Breast epithelium (tissue), 4 donors: Measurements from ENCODE around the gene ALKBH2. TPM values are rescaled to one million over a fixed set of nuclear protein-coding genes. Genes with fewer than 3 reads are reported as not detected.
A peak's percentile ranks its signal among the peaks of the same experiment; 100 is the strongest.

Experiments used
- DNase-seq, 2 donors: peaks; one replicate each; pipeline ENCODE4 v3.0.0-alpha.2; 2019; ENCODE audit warnings: low spot score in 2 of 2
- H3K27ac ChIP-seq, 2 donors: fragments of 200-600 bp; sonication (generic) in 1 of 2; one replicate each; pipeline ENCODE4 v1.5.1; 2016 to 2019; ENCODE audit warnings: mild to moderate bottlenecking in 1 of 2
- H3K27me3 ChIP-seq, 2 donors: fragments of 200-600 bp; sonication (generic) in 1 of 2; one replicate each; pipeline versions ENCODE4 v1.5.1 to v1.6.0; 2017 to 2019; ENCODE audit warnings: control low read depth in 1 of 2, mild to moderate bottlenecking in 1 of 2
- H3K36me3 ChIP-seq: fragments of 200-600 bp; one replicate; pipeline ENCODE4 v1.5.1; 2019
- H3K4me1 ChIP-seq, 2 donors: fragments of 200-600 bp; sonication (generic); one replicate each; pipeline ENCODE4 v1.5.1; 2016 to 2019; ENCODE audit warnings: control low read depth in 1 of 2
- H3K4me3 ChIP-seq, 3 donors: fragments of 200-600 bp; sonication (generic); 1 replicate in 2 of 3; 2 replicates in 1 of 3; pipeline ENCODE4 v1.5.1; 2016 to 2019; ENCODE audit warnings: mild to moderate bottlenecking in 3 of 3, moderate library complexity in 2 of 3
- H3K9me3 ChIP-seq, 2 donors: fragments of 200-600 bp; sonication (generic) in 1 of 2; one replicate each; pipeline ENCODE4 v1.5.1; 2016 to 2019; ENCODE audit warnings: control low read depth in 1 of 2
- CTCF ChIP-seq, 3 donors: fragments of 450-650 bp; IDR thresholded peaks; one replicate each; pipeline ENCODE4 v1.5.1; 2016 to 2017; ENCODE audit warnings: antibody characterized with exemption in 3 of 3, mild to moderate bottlenecking in 3 of 3, moderate library complexity in 3 of 3
- POLR2A ChIP-seq: fragments of 450-650 bp; IDR thresholded peaks from one replicate; pipeline ENCODE4 v1.6.1; 2016; ENCODE audit warnings: antibody characterized with exemption, mild to moderate bottlenecking, moderate library complexity
- POLR2AphosphoS5 ChIP-seq, 3 donors: sonication (generic); formaldehyde crosslinking; IDR thresholded peaks; one replicate each; pipeline ENCODE4 v1.6.1; 2017; ENCODE audit warnings: antibody characterized with exemption in 3 of 3
- intact Hi-C: fragments of 100-400 bp; cut with DNase I; formaldehyde crosslinking; loops from one replicate; pipeline ENCODE4 v1.15.1; 2023; ENCODE audit warnings: low total_unique reads
- total RNA-seq, 3 donors: library from RNA; depleted of rRNA; stranded (reverse); fragments of >200 nt; gene quantifications; one replicate each; pipeline ENCODE4 v1.1.0, GENCODE V29; 2016

The ALKBH2 gene
- total RNA-seq, 3 donors from 2014 or later, result 18.9 to 27.2 (median 18.9) TPM

- H3K4me1 ChIP-seq, result peaks cover 0 to 6% of the 10 kb centered on the region in 2 donors
- H3K36me3 ChIP-seq, result no peaks in the 10 kb centered on the region
- H3K9me3 ChIP-seq, result no peaks in the 10 kb centered on the region
- TF ChIP-seq CTCF (IDR thresholded peaks at IDR 0.05) (peak in 2 of 3 donors; percentile 23 to 44), POLR2A (no peak), POLR2AphosphoS5 (IDR thresholded peaks at IDR 0.05) (peak in 2 of 3 donors; percentile 34 to 67)
- DNase-seq, result no peak
- H3K4me3 ChIP-seq, result no peak overlapping the region
- peak overlapping the region; percentile 51 to 71 for H3K27ac ChIP-seq
- intact Hi-C loops, result no loop called here
- H3K27me3 ChIP-seq, result no peaks in the 10 kb centered on the region
Observed at GRCh38 chr12:109134186-109134917, 41.1 kb upstream of the ALKBH2 start.

- no peak for TF ChIP-seq POLR2AphosphoS5 (IDR thresholded peaks at IDR 0.05)
- no peak for TF ChIP-seq POLR2A
- TF ChIP-seq CTCF (IDR thresholded peaks at IDR 0.05), result no peak
- no peaks in the 10 kb centered on the region for H3K9me3 ChIP-seq
- intact Hi-C loops, result no loop called here
- peaks cover 0 to 6% of the 10 kb centered on the region in 2 donors for H3K4me1 ChIP-seq
- H3K27ac ChIP-seq, result peak overlapping the region in 1 of 2 donors; percentile 23
- no peak for DNase-seq
- no peaks in the 10 kb centered on the region for H3K27me3 ChIP-seq
- H3K36me3 ChIP-seq, result no peaks in the 10 kb centered on the region
- no peak overlapping the region for H3K4me3 ChIP-seq
Observed at GRCh38 chr12:109131154-109132050, 38.1 kb upstream of the ALKBH2 start.

GRCh38 chr12:109130297-109131153 lies 37.3 kb upstream of the ALKBH2 start:
- H3K4me3 ChIP-seq, result no peak overlapping the region
- H3K27ac ChIP-seq, result no peak overlapping the region
- intact Hi-C loops, result no loop called here

GRCh38 chr12:109127533-109128242 lies 34.4 kb upstream of the ALKBH2 start:
- no peak for DNase-seq
- intact Hi-C loops, result no loop called here
- no peaks in the 10 kb centered on the region for H3K4me1 ChIP-seq
- no peak overlapping the region for H3K27ac ChIP-seq
- no peaks in the 10 kb centered on the region for H3K9me3 ChIP-seq
- no peaks in the 10 kb centered on the region for H3K36me3 ChIP-seq
- TF ChIP-seq POLR2AphosphoS5 (IDR thresholded peaks at IDR 0.05) (no peak), POLR2A (no peak), CTCF (IDR thresholded peaks at IDR 0.05) (no peak)
- no peak overlapping the region for H3K4me3 ChIP-seq
- H3K27me3 ChIP-seq, result no peaks in the 10 kb centered on the region

More at GRCh38 chr12:109130297-109131153, 37.3 kb upstream of the ALKBH2 start:
- no peaks in the 10 kb centered on the region for H3K36me3 ChIP-seq
- TF ChIP-seq POLR2A, result no peak
- TF ChIP-seq CTCF (IDR thresholded peaks at IDR 0.05), result no peak
- TF ChIP-seq POLR2AphosphoS5 (IDR thresholded peaks at IDR 0.05), result no peak
- H3K9me3 ChIP-seq, result no peaks in the 10 kb centered on the region
- H3K4me1 ChIP-seq, result peaks cover 0 to 6% of the 10 kb centered on the region in 2 donors
- H3K27me3 ChIP-seq, result no peaks in the 10 kb centered on the region
- DNase-seq, result no peak
